GM19193 (cell line): ENCODE measurements around the gene CALM3.

Experiments used
- POLR2A ChIP-seq: IDR thresholded peaks from 4 replicates; pipeline ENCODE4 v1.6.1; 2011; ENCODE audit not compliant: insufficient read depth, insufficient read length; ENCODE audit errors: extremely low read depth

The CALM3 gene

DNA sequence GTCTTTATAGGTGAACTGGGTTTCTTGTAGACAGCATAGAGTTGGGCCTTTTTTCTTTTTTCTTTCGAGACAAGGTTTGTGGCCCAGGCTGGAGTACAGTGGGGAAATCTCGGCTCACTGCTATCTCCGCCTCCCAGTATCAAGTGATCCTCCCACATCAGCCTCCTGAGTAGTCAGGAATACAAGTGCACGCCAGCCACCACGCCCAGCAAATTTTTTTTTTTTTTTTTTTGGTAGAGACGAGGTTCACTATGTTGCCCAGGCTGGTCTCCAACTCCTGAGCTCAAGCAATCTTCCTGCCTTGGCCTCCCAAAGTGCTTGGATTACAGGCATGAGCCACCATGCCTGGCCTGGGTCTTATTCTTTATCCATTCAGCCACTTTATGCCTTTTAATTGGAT, 5.1 kb upstream of the CALM3 start:
- no peak for TF ChIP-seq POLR2A

DNA sequence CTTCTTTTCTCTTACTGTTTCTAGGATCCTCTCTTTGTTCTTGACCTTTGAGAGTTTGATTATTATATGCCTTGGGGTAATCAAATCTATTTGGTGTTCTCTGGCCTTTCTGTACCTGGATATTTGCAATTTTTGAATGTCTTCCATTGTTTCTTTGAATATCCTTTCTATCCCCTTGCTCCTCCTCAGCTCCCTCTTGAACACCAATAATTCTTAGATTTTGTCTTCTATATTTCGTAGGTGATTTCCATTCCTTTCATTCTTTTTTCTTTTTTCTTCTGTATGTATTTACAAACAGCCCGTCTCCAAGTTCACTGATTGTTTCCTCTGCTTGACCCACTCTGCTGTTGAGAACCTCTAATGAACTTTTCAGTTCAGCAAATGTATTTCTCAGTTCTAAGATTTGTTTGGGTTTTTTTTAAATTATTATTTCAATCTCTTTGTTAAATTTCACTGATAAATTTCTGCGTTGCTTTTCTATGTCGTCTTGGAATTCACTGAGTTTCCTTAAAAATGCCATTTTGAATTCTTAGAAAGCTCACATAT, 2.7 kb upstream of the CALM3 start:
- TF ChIP-seq POLR2A = no peak

DNA sequence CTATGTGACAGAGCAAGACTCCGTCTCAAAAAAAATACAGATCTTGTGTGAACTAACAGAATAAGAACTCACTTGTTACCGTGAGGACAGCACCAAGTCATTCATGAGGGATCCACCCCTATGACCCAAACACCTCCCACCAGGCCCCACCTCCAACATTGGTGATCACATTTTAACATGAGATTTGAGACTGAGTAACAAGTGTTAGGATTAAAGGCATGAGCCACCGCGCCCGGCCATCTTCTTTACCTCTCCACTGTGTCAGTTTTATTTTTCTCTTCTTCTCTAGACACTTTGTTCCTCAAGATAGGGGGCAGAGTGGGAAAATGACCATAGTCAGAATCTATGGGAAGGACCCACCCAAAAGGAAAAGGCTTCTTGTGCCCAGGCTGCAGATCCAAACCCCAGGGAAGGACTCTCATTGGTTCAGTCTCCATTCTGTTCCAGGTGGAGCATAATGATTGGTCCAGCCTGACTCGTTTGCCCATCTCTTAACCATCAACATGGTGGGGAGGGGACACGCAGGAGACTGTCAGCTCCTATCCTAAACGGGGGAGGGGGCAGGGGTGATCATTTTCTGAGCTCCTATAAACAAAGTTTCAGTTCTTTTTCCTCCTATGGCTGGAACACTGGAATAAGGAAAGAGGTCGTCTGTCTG, 1.3 kb upstream of the CALM3 start:
- no peak for TF ChIP-seq POLR2A

DNA sequence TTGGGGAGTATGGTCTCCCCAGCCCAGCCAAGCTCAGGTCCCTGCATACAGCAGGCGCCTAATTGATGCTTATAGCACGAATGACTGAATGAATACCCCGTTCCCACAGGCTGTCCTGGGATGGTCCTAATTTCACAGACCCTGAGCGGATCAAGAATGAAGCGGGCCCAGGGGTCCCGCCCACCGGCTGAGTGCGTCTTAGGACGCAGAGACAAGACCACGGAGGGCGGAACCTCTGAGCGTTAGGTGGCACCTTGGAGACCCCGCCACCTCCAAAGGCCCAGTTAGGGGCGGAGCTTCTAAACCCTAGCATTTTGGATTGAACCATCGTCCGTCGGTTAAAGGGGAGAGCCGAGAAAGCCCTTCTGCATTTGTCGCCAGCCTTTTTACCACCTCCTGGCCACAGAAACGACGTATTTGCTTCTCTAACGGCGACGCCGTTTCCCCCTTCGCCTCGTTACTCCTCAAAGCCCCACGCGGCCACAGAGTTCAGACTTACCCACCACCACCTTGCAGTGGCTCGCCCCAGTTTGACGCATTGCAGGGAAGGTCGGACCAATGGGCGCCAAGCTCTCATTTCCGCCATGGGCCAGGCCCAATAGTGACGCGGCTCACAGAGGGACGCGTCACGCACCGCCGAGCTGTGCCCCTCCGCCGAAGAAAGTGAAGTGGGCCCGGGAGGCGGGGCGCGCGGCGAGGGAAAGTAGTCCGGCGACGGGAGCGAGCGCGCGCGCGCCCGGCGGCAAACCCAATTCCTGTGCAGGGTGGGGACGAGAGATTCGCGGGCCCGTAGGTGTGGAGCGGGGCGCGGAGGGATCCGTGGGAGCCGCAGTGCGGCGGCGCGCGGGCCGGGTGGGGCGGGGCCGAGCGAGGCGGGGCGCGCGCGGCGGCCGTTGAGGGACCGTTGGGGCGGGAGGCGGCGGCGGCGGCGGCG, 479 bp upstream of the CALM3 start:
- TF ChIP-seq POLR2A = peak; percentile 89

DNA sequence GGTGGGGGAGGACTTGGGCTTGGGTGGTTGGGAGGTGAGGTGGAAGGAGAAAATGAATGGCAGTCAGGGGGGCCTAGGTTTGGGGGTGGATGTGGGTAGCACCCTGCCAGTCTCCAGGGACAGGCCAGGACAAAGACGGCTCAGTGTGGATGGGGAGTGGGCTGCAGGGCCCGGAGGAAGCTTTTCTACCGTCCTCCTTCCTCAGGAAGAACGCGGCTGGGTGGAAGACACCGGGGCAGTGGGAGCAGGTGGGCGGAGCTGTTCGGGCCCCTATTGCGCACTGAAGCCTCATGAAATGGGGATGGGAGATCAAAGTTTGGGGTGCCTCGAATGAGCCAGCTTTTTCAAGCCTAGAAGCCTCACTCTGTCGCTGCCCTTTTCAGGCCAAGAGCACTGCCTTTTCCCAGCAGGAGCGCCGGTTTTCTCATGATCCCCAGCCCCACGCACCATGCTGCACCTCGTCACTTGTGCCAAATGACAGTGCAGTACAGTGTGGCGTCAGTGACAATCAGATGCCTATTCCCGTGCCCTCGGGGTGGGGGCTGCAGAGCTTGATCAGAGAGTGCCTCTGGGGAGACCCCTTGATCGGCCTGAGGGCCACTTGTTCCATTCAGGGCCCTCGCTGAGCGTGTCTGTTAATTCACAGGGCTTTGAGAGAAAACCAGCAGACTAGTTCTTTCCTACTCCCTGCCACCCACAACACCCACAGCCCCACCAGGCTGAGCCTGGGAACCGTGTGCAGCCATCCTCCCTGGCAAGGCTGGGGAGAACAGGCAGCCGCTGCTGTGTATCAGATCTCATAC, 1.5 kb downstream of the CALM3 start:
- no peak for TF ChIP-seq POLR2A

DNA sequence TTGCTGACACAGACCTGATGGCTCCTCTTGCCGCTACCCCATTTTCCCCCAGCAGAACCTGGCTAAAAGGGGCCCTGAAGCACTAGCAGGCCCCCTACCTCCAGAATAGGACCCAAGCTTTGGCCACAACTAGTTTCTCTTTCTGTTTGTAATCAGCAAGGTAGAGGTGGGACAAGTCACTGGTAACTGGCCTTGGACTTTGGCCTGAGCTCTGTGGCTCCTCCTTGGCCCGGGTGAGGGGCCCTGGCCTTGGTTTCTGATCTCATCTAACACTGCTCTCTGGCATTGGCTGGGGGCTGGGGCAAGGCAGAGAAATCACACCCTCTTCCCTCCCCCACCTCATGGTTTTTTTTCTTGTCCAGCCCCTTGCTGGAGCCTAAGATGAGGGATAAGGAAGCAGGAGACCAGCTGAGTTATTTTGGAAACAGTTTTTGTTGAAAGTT, 2.1 kb downstream of the CALM3 start:
- no peak for TF ChIP-seq POLR2A

DNA sequence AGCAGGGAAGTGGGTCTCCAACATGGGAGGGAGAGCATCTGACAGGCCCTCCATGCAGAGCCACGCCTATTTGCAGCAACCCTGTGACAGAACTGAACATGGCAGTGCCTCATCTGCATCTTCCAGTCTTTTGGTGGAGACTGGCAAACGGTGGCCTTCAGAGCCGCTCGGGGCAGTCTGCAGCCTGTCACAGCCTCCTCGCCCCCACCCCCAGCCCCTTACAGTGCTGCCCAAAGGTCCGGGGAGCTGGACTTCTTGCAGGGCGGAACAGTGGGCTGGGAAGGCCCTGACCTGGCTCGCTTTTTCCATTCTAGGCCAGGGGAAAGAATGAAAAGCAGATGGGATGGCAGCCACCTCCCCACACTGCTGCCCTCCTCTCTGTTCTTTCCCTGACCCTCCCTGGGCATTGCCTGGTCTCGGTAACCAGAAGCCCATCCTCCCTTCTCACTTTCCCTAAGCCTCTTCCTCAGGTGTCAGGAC, 2.7 kb downstream of the CALM3 start:
- TF ChIP-seq POLR2A = no peak

DNA sequence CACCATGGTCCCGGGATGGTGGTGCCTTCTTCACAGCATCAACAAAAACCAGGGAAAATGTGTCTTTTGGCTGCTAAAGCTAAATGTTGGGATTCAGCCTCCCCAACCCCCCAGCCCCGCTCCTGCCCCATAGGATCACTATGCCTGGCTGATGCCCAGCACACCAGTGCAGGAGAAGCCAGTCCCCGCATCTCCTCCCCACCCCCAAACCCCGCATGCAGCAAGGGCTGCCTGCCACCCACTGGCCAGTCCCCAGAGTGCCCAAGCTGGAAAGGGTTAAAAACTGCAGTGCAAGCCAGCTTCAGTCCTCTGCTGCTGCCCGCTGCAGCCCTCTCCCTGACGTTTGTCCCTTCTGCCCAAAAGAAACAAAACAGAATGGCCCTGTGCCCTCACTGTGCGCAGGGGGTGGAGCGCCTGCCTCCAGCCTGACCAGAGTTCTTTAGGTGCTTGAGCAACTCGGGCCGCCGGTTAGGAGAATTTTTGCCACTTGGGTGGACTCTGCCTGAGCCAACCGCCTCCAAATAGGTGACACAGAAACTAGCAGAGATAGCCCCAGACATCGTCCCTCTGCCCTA, 3.7 kb downstream of the CALM3 start:
- no peak for TF ChIP-seq POLR2A

DNA sequence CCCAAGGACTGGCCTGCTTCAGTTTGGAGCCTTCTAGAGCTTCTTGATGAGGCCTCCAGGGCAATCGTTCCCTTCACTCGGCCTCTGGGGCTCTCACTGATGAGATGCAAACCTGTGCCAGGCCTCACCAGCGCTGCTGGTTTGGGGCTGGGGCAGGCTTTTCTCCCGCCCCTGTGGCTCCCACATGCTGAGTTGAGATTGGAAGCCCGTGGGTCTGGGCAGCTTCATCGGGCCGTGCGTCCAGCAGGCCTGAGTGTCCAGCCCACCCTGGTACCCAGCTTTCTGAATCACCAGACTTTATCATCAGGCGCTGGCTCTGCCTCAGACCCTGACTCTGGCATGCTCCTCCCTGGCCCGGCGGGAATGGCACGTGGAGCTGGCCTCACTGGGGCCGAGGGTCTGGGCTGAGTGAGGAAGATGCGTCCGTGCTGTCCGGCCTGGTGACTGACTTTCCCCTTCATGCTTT, 4.3 kb downstream of the CALM3 start:
- TF ChIP-seq POLR2A = no peak

DNA sequence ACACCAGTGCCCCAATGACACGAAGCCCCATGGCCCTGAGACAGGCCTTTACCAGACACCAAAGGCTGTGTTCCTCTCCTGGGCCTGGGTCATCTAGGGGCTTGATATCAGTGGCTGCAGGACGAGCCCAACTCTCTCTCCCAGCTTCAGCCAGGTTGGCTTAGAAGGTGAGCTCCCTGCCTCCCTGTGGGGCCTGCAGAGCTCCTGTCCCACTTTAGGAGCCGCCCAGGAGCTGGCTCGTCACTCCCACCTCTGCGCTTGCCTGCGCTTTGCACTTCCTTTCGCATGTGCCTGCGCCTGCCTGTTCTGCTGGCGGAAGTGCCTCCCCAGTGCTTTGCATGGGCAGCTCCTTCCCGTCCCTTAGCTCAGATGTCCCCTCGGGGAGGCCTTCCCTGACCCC, 4.9 kb downstream of the CALM3 start:
- TF ChIP-seq POLR2A = peak; percentile 17

DNA sequence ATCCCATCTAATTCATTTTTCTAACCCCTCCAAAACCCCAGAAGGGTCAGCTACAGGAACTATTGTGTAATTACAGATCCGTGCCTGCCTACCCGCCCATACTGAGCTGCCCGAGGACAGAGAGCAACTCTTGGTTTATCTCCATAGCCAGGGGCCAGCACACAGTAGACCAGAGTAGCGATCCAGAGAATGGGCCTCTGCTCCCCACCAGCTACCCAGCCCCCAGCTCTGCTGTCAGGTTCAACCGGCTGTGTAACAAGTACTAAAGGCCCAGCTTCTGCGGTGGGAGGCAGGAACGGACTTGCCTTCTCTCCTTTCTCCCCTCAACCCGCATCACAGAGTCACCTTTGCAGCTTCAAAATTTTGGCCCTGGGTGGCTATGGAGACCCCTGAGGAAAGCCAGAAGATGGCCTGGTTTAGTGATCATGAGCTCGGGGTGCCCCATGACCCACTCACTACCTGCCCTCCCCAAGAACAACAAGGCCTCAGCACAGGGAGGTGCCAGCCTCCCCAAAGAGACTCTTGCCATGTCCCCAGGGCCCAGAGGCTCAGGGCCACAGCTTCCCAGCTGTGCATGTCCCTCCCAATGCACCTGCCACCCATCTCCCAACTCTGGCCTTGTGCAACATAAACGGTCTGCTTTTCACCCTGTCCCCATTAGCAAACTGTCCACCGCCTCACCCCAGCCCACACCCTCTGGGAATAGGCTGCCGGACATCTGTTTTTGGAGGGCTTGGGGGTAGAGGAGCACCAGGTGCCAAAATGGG, 5.7 kb downstream of the CALM3 start:
- no peak for TF ChIP-seq POLR2A

DNA sequence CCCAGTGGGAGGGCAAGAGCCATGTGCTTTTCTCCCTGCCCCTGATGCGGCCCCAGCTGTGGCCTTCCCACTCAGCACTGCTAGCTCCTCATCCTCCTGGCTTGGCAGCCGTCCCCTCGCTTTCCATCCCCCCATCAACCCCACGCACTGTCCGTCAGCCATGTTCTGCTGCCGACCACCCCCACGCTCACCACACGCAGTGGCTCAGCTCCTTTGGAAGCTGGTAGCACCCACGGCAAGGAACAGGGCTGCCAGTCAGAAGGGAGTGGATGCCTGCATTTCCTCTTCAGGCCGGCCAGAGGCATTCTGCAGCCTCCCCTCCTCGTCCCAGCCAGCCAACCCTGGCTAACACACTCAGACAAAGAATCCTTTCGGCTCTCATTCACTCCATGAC, 6.3 kb downstream of the CALM3 start:
- TF ChIP-seq POLR2A = no peak

DNA sequence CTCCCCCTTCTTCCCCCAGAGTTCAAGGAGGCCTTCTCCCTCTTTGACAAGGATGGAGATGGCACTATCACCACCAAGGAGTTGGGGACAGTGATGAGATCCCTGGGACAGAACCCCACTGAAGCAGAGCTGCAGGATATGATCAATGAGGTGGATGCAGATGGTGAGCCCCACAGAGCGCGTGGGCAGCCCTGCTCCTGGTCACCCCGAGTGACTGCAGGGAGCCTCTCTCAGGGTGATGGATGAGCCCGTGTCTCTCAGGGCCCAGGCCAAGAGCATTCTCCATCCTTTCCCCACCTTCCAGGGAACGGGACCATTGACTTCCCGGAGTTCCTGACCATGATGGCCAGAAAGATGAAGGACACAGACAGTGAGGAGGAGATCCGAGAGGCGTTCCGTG, 7.0 kb downstream of the CALM3 start:
- TF ChIP-seq POLR2A = no peak
